Testis (tissue), 3 donors: ENCODE results near the gene RBL2. TPM values are rescaled to one million over a fixed set of nuclear protein-coding genes. Genes with fewer than 3 reads are reported as not detected.
"Not testable (repeated sequence)": the region's sequence is repeated elsewhere in the genome, so short reads cannot be mapped to it uniquely, and the experiment has no call there.

Source experiments
- DNase-seq: peaks from one replicate; pipeline ENCODE4 v3.0.0-alpha.2; 2019
- H3K27ac ChIP-seq, 2 donors: fragments of 200-600 bp; sonication (generic); one replicate each; pipeline ENCODE4 v1.5.1; 2019
- H3K27me3 ChIP-seq: fragments of 200-600 bp; sonication (generic); one replicate; pipeline ENCODE4 v1.5.1; 2019
- H3K36me3 ChIP-seq: fragments of 200-600 bp; sonication (generic); one replicate; pipeline ENCODE4 v1.5.1; 2017; ENCODE audit warnings: low read depth; ENCODE audit errors: missing control alignments
- H3K4me1 ChIP-seq: fragments of 200-600 bp; sonication (generic); one replicate; pipeline ENCODE4 v1.5.1; 2019
- H3K4me3 ChIP-seq, 2 donors: fragments of 200-600 bp; sonication (generic); one replicate each; pipeline ENCODE4 v1.5.1; 2017 to 2019
- H3K9me3 ChIP-seq: fragments of 200-600 bp; sonication (generic); one replicate; pipeline ENCODE4 v1.5.1; 2017
- POLR2A ChIP-seq: fragments of 450-650 bp; IDR thresholded peaks from one replicate; pipeline ENCODE4 v1.6.1; 2017; ENCODE audit warnings: antibody characterized with exemption, mild to moderate bottlenecking, moderate library complexity
- WGBS, 2 donors: methylation state at CpG; one replicate each; pipeline ENCODE4 v1.1.5; 2018; 5-methylcytosine and 5-hydroxymethylcytosine counted together
- intact Hi-C: fragments of 100-400 bp; cut with DNase I; formaldehyde crosslinking; loops from one replicate; pipeline ENCODE4 v1.15.1; 2023; ENCODE audit warnings: low total_unique reads
- polyA plus RNA-seq: library from polyadenylated mRNA; stranded (reverse); fragments of 350-450 nt; fragmentation: Illumina TruSeq; extraction: RNeasy Lipid Tissue Mini Kit (QIAGEN cat#74804); gene quantifications from one replicate; pipeline ENCODE4 v1.2.3, GENCODE V29; 2014; ENCODE audit warnings: low read depth, low replicate concordance; ENCODE audit not compliant: insufficient read depth
- total RNA-seq, 2 donors: library from RNA; depleted of rRNA; stranded (reverse); fragments of >200 nt; gene quantifications; one replicate each; pipeline ENCODE4 v1.2.3, GENCODE V29; 2016
- TF ChIP-seq, protein P1 (sequence below), 3 experiments: fragments of 450-650 bp in 2 of 3; fragments of 200-600 bp in 1 of 3; sonication (generic) in 1 of 3; IDR thresholded peaks; one replicate each; pipeline ENCODE4 v1.5.1; 2016 to 2019; ENCODE audit warnings: antibody characterized with exemption in 3 of 3, mild to moderate bottlenecking in 2 of 3, moderate library complexity in 1 of 3

Gene RBL2
- total and polyA plus RNA-seq, 3 donors from 2014 or later, result 99.1 to 117 (median 106) TPM

DNA sequence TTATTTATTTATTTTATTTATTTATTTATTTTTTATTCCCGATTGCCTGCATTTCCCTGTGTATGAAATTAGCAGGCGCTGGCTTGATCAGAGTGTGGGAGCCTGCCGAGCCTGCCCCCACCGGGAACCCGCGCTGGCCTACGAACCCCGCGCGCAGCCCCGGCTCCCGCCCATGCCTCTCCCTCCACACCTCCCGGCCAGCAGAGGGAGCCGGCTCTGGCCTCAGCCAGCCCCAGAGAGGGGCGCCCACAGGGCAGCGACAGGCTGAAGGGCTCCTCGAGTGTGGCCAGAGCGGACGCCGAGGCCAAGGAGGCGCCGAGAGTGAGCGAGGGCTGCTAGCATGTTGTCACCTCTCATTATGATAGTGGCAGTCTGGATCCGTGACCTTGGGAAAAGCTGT is 13.0 kb upstream of the RBL2 start:
- TF ChIP-seq, protein P1, sequence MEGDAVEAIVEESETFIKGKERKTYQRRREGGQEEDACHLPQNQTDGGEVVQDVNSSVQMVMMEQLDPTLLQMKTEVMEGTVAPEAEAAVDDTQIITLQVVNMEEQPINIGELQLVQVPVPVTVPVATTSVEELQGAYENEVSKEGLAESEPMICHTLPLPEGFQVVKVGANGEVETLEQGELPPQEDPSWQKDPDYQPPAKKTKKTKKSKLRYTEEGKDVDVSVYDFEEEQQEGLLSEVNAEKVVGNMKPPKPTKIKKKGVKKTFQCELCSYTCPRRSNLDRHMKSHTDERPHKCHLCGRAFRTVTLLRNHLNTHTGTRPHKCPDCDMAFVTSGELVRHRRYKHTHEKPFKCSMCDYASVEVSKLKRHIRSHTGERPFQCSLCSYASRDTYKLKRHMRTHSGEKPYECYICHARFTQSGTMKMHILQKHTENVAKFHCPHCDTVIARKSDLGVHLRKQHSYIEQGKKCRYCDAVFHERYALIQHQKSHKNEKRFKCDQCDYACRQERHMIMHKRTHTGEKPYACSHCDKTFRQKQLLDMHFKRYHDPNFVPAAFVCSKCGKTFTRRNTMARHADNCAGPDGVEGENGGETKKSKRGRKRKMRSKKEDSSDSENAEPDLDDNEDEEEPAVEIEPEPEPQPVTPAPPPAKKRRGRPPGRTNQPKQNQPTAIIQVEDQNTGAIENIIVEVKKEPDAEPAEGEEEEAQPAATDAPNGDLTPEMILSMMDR (IDR thresholded peaks at IDR 0.05), result peak in 1 of 3 experiments; percentile 12
- no peak for TF ChIP-seq POLR2A
- H3K9me3 ChIP-seq, result no peaks in the 10 kb centered on the region
- H3K36me3 ChIP-seq, result no peaks in the 10 kb centered on the region
- peak; percentile 45 for DNase-seq
- no peaks in the 10 kb centered on the region for H3K27me3 ChIP-seq
- 75 to 83% methylated on average over 24 of the region's 24 CpGs for WGBS, 2 donors
- intact Hi-C loops, result no loop called here
- H3K4me1 ChIP-seq, result no peaks in the 10 kb centered on the region
- H3K27ac ChIP-seq, result no peak overlapping the region
- peak overlapping the region; percentile 29 for H3K4me3 ChIP-seq

- intact Hi-C loops, result not testable (repeated sequence)
Observed at GRCh38 chr16:53423968-53424367, 10.3 kb upstream of the RBL2 start.

DNA sequence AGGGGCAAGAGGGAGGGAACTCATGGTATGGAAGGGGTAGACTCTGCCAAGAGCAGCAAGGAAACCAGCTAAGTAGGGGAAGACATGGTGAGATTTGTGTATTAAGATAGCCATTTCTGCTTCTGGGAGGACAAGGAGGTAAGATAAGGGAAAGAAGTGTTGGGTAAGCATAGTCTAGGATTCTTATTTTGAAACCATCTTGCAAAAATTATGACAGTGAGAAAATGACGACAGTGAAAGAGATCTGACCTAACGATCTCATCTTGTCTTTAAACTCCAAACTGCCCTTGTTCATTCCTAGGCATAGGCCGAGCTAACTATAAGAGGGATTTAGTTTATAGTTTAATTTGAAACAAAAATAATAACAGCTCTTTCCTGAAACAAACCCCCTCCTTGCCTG is 5.6 kb upstream of the RBL2 start:
- Histone ChIP-seq H3K36me3 (no peaks in the 10 kb centered on the region), H3K27ac (no peak overlapping the region), H3K27me3 (no peaks in the 10 kb centered on the region), H3K9me3 (no peaks in the 10 kb centered on the region), H3K4me3 (no peak overlapping the region), H3K4me1 (no peaks in the 10 kb centered on the region)
- intact Hi-C loops, result no loop called here
- no peak for TF ChIP-seq POLR2A
- TF ChIP-seq, protein P1 (IDR thresholded peaks at IDR 0.05), result no peak
- WGBS, 2 donors, result 84 to 88% methylated on average over 3 of the region's 3 CpGs
- DNase-seq, result no peak

More at GRCh38 chr16:53423968-53424367, 10.3 kb upstream of the RBL2 start:
- 92 to 100% methylated on average over 1 of the region's 1 CpG for WGBS, 2 donors
- not testable (repeated sequence) for H3K36me3 ChIP-seq, H3K9me3 ChIP-seq, DNase-seq, H3K4me1 ChIP-seq, H3K27ac ChIP-seq, H3K27me3 ChIP-seq, H3K4me3 ChIP-seq

DNA sequence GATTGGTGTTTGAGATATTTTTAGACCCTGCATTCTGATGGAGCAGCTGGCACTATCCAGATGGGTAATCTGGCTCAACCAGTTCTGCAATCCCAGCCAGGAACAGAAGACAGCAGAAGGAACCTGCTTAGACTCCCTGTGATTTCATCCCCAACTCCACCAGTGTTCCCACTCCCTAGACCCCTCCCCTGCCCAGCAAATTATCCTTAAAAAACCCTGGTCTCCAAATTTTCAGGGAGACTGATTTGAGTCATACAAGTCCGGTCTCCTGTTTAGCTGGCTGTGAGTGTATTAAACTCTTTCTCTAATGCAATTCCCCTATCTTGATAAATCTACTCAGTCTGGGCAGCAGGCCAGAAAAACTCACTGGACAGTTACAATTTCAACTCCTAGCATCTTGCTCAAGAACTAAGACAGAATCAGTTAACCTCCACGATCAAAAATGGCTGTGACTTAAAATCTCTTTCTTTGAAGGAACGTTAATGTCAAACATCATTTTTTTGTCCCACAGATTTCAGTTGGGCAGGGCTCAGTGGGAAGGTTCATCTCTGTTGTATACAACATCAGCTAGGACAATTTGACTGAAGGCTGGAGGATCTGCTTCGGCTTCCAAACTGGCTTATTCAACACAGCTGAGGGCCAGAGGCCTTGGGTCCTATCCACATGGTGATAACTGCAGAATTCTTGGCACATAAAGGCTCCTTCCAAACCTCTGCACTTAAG is 4.9 kb upstream of the RBL2 start:
- no peak overlapping the region for H3K27ac ChIP-seq
- no peaks in the 10 kb centered on the region for H3K9me3 ChIP-seq
- no peaks in the 10 kb centered on the region for H3K36me3 ChIP-seq
- DNase-seq, result peak; percentile 72
- TF ChIP-seq, protein P1 (IDR thresholded peaks at IDR 0.05), result no peak
- TF ChIP-seq POLR2A, result no peak
- H3K4me3 ChIP-seq, result no peak overlapping the region
- H3K4me1 ChIP-seq, result no peaks in the 10 kb centered on the region
- H3K27me3 ChIP-seq, result no peaks in the 10 kb centered on the region
- intact Hi-C loops, result no loop called here
- WGBS, 2 donors, result 88 to 94% methylated on average over 4 of the region's 4 CpGs

- no peaks in the 10 kb centered on the region for H3K4me1 ChIP-seq
- no peak for DNase-seq
- WGBS, 2 donors, result 97 to 100% methylated on average over 1 of the region's 1 CpG
- no peak overlapping the region for H3K27ac ChIP-seq
- H3K36me3 ChIP-seq, result no peaks in the 10 kb centered on the region
- no peaks in the 10 kb centered on the region for H3K9me3 ChIP-seq
- no peak overlapping the region for H3K4me3 ChIP-seq
- H3K27me3 ChIP-seq, result no peaks in the 10 kb centered on the region
- intact Hi-C loops, result no loop called here
- TF ChIP-seq POLR2A, result no peak
Observed at GRCh38 chr16:53430363-53430762, 3.9 kb upstream of the RBL2 start.

GRCh38 chr16:53433509-53433908 is 762 bp upstream of the RBL2 start:
- Histone ChIP-seq H3K27ac (peak overlapping the region in 1 of 2 donors; percentile 95), H3K9me3 (no peaks in the 10 kb centered on the region), H3K4me3 (peak overlapping the region in 1 of 2 donors; percentile 96), H3K27me3 (no peaks in the 10 kb centered on the region), H3K4me1 (peaks cover 4% of the 10 kb centered on the region), H3K36me3 (no peaks in the 10 kb centered on the region)
- WGBS, 2 donors, result 61 to 73% methylated on average over 7 of the region's 7 CpGs
- TF ChIP-seq, protein P1 (IDR thresholded peaks at IDR 0.05), result no peak
- TF ChIP-seq POLR2A, result no peak
- no peak for DNase-seq
- intact Hi-C loops, result no loop called here
